GM21717 (cell line): ENCODE results near the gene ARHGAP25.

Experiments used
- ATAC-seq: cut with Tn5 transposase; IDR thresholded peaks from one replicate; pipeline ENCODE4 v1.9.1; 2021; ENCODE audit warnings: mild to moderate bottlenecking, moderate library complexity; ENCODE audit not compliant: unreplicated experiment

The ARHGAP25 gene

DNA sequence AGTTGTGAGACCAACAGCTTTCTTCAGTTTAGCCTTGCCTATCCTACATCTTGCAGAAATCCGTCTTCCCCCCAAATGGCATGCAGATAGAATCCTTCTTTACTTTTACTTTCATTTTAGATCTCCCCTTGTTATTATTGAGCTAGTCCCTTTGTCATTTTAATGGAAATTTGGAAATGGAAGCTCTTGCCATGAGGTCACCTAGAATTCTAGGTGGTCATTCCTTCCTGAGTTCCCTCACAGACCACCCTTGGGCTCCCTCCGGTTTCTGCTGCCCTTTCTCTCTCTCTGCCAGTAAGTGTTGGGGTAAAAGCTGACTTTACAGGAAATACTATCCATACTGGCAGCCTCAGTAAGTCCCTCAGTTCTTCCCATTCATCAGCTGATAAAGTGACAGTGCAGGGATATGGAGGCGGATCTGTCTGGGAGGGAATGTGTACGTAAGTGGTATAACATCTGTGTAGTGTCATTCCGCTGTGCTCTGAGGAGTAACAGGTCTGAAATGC, 30.2 kb downstream of the ARHGAP25 start:
- no peak for ATAC-seq

DNA sequence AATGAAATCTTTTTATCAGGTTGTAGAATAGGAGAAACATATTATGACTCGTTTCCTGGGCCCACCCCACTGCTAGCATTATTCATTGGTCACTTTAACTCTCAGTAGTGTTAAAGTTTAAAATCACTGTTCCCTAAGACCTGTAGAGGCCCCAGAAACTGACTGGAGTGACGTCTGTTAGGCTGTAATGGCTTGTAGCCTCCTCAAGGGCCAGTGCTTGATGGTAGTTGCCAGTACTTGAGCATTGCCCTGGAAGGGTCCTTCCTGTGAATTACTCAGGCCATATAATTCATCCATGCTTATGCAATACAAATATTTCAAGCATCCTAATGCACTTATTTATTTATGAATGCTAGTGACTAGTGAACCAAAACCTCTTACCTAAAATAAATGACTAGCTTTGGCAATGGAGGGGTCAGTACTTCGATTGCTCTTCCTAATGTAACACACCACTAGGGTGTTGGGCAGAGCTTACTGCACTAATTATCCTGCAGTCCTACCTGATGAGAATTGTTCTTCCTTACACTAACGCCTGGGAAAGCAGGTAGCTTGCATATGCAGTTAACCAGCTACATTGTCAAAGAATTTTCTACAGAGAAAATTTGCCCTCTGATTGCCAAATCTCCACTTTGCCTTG, 31.2 kb downstream of the ARHGAP25 start:
- ATAC-seq: no peak

- no peak for ATAC-seq
Observed at GRCh38 chr2:68766376-68766845, 31.8 kb downstream of the ARHGAP25 start.

- no peak for ATAC-seq
Observed at GRCh38 chr2:68767031-68767961, 32.7 kb downstream of the ARHGAP25 start.

GRCh38 chr2:68767996-68768395, 33.4 kb downstream of the ARHGAP25 start:
- ATAC-seq: no peak

- no peak for ATAC-seq
Observed at GRCh38 chr2:68768461-68768860, 33.9 kb downstream of the ARHGAP25 start.

DNA sequence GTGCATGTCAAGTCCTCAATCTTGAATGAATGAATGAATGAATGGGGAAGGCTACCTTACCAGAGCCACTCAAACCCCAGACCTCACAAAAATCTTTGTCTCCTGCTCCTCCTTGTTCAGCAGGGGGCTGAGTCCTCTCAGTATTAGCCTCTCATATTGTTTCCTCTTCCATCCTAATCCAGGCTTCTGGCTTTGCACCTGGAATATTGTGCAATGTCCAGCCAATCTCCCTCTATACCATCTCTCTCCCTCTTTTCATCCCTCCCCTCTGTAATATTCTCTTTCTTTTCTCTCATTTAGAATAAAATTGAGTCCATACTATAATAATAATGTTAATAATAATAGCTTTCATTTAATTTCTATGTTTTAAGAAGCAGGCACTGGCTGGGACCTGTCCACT, 34.3 kb downstream of the ARHGAP25 start:
- ATAC-seq: no peak

DNA sequence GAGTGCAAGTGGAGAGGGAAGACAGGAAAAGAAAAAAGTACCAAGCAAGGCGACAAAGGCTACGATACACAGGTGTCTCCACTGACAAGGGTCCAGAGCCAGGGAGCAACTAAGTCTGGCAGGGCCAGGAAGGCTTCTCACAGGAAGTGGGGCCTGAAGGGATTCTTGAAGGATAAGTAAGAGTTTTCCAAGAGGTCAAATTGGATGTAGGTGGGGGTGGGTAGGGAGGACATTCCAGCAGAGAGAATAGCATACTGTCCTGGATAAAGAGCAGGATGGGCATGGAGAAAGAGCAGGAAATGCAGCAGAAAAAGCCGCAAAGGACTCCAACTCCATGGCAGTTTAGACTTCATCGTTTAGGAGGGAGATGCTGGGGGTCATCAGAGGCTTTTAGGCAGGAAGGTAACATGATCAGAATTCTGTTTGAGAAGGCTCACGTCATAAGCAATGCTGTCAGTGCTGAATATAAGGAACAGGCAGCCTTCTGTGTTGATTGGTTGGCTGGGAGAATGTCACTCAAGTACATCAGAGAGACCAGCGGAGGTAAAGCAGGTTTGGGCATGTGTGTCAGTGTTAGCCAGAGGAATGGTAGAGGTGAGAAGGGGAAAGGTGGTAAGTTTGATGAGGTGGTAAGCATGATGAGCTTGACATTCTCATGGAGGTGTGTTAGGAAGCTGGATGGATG, 35.1 kb downstream of the ARHGAP25 start:
- ATAC-seq: no peak

DNA sequence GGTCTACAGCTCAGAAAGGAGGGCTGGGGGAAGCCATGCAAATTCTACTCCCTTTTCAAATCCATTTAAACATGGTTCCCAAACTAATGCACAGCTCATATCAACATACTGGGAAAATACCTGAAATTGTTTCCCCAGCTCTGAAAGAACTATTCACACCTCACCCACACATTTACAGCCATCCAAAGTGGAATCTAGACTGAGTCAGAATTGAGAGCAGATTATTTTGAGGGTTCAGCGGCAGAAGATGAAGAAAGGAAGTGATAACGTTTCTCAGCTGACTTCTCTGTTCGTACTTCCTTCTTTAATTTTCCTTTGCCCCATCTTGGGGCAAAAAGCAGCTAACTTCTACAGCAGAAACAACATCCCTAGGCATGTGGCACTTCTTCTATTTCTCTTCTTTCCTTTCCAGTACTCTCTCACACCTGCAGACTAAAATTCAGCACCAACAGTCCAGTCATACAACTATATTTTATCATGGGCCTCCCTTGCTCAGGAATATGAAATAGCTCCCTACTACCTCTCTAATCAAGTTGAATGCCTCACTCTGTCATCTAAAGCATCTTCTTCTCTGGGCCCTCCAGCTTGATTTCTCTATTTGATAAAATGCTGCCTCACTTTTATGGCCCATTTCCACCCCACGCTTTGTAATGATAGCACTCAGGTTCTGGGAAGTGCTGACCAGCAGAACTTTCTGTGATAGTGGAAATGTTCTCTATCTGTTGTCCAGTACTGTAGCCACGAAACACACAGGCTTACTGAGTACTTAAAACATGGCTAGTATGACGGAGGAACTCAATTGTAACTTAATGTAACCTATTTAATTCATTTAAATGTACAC, 35.9 kb downstream of the ARHGAP25 start:
- ATAC-seq: no peak

GRCh38 chr2:68771211-68771751, 36.7 kb downstream of the ARHGAP25 start:
- no peak for ATAC-seq

- ATAC-seq: no peak
Observed at GRCh38 chr2:68772109-68772508, 37.5 kb downstream of the ARHGAP25 start.

GRCh38 chr2:68774569-68775271, 40.1 kb downstream of the ARHGAP25 start:
- peak; percentile 89 for ATAC-seq

GRCh38 chr2:68775272-68775842, 40.7 kb downstream of the ARHGAP25 start:
- no peak for ATAC-seq

GRCh38 chr2:68776124-68776523, 41.5 kb downstream of the ARHGAP25 start:
- no peak for ATAC-seq

DNA sequence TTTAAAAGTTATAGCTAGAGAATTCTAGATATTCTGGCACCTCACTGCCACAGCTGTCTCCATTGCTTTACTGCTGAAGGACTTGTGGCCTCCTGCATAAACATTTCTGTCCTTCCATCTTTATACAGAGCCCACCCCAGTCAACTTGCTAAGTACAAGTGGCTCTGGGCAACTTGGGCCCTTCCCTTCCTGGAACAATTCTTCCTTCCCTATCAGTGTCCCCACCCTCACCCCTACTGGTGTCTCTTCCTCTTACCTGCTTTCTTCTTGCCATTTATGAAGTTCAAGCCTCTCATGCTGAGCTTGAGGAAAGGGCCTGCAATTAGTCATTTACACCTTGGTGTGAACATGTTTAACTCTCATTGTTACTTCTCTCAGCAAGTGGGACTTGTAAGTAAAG, 45.0 kb downstream of the ARHGAP25 start:
- ATAC-seq: no peak

GRCh38 chr2:68784188-68784587, 49.6 kb downstream of the ARHGAP25 start:
- no peak for ATAC-seq

DNA sequence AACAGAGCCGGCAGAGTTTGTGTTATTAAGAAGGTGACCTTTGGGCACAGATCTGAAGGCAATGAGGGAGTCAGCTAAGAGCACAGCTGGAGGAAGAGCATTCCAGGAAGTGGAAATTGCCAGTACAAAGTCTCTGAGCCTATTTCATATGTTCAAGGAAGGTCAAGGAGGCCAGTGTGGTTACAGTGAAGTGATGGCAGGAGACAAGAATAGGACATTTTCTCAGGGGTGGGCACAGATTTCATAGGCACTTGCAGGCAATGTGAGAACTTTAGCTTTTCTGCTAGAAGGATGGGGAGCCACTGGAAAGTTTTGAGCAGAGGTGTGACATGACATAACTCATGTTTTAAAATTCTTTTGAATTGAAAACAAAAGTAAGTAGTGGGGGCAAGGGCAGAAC, 50.3 kb downstream of the ARHGAP25 start:
- no peak for ATAC-seq

DNA sequence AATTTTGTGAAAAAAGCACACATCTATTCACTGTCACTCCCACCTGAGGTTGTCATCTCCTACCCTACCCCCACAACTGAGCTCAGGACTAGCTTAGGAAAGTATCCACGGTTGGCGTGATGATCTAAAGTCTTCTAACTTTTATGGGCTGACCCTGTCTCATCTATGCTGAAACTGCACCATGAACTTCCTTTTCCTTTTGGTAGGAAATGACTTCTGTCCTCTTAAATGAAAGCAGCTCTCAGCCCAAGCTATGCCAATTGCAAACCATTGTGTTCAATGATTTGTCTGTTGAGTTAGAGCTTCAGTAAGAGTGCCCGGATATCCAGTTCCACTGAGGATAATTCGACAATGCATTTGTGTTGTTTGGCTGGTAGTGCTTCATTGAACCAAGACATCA, 52.7 kb downstream of the ARHGAP25 start:
- ATAC-seq: no peak

GRCh38 chr2:68789603-68790002, 55.0 kb downstream of the ARHGAP25 start:
- ATAC-seq: peak; percentile 97
